H54 (cell line): Measurements from ENCODE around the gene CACNA2D3.

ENCODE experiments used
- DNase-seq: peaks from one replicate; pipeline ENCODE4 v3.0.0; 2011; ENCODE audit warnings: low spot score, mixed read lengths; ENCODE audit not compliant: insufficient read length
- FAIRE-seq: peaks from 3 replicates; lab custom pipeline; 2011; peaks lifted over from hg19 to GRCh38; lab: Jason Lieb, UNC
- POLR2A ChIP-seq: IDR thresholded peaks from 2 replicates; pipeline ENCODE4 v1.6.1; 2011; ENCODE audit warnings: low read depth, mild to moderate bottlenecking, low read length

CACNA2D3 gene

DNA sequence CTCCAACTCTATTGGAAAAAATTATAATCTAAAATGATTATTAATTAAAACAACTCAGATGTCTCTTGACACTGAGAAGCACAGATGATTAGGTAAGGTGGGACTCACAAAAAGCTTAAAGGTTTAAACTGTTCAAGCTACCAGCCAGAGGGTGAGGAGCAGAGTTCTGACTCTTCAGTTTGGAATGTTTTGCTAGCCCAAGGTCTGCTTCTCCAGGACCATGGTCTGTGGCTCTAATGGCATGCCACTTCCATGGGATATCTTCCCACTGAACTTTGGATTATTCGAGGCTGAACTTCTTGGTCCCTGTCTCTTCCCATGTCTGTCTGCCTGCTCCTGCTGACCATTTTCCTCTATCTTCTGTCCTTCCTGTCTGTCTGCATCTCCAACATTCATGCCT is 49.2 kb downstream of the CACNA2D3 start:
- TF ChIP-seq POLR2A, result no peak

DNA sequence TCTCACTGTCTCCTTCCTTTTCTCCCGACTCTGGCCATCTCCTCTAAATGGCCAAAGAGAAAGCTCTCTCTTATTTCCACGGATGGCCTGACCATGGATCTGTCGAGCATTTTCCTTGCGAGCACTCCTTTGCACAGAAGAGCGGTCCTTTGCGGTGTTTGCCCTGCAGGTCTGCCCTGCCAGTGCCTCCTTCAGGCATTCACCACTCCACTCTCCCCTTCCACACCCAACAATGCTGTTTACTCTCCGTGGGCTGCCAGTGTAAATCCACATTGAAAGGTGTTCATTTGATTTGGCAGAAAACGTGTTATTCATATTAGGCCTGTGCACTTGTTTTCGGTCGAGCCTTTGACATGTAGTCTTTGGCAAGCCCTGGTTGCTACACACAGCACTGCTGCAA is 49.6 kb downstream of the CACNA2D3 start:
- TF ChIP-seq POLR2A, result no peak
- DNase-seq (no peak), FAIRE-seq (no peak)

More for the DNA sequence above, 49.2 kb downstream of the CACNA2D3 start:
- FAIRE-seq, result no peak
- no peak for DNase-seq

DNA sequence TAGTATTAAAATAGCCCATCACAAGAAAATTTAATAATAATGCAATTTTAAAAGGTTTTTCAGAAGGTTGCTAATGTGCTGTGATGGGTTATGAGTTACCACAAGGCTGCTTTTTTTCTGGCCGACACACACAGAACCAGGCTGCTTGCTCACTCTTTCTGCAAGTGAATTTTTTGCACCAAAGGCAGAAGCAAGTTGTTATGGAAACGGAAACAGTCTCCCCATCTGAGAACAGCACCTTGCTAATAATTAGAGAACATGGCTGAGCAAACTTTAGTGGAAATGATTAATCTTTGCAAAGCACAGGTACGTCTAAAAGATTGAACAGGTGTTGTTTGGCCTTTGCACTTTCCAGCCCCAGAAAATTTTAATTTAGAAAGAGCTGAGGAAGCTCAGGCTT is 51.0 kb downstream of the CACNA2D3 start:
- DNase-seq (no peak), FAIRE-seq (no peak)
- no peak for TF ChIP-seq POLR2A

DNA sequence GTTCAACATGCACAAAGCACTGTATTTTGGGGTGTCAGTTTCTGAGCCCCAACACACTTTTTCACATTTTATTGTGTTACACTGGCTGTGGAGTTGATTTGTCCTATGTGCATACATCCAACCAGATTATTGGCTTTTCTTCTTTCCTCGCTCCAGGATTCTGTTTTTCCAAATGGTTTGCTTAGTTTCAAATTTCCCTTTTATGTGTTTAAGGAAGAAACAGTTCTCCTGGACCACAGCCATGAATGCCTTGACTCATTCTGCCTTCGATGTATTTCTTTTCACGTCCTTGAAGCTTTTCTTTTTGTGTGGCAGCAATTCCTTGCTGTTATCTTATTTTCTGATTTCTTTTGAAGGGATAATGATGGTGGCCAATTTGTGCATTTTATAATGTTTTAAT is 53.8 kb downstream of the CACNA2D3 start:
- DNase-seq (no peak), FAIRE-seq (no peak)
- no peak for TF ChIP-seq POLR2A

DNA sequence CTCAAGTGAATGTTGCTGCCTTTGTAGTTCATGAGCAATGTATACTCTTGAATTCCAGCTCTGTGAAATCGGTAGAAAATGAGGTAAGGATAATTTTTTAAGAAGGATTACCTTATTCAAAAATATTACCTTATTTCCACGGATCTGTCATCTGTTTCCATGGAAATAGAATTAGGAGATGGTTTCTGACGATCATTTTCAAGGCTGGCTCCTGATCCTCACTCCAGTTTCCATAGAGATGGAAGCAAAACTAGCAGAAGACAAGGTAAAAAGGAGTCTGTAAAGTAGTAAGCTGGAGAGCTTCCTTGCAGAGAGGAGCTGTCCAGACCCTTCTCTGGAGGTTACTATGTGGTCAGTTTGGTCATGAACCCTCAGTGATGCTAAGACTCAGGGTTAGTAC is 55.5 kb downstream of the CACNA2D3 start:
- no peak for TF ChIP-seq POLR2A
- FAIRE-seq (no peak), DNase-seq (no peak)

DNA sequence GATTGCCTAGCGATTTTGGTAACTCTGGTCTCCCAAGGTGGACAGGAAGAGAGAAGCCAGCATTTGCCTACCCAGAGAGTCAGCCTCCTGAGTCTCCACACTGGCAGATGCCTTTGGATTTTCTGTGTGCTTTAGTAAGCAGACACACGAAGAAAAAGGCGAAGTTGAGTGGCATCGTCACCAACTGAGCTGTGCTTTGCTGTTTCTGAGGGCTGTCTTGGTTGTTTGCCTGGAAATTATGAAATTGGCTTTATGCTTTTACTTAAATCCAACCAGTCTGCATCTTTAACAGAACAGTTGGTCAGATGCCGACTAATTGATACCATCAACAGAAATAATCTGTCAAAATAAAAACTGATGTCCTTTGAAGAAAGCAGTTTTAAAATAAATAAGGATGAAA is 56.0 kb downstream of the CACNA2D3 start:
- no peak for TF ChIP-seq POLR2A
- FAIRE-seq (no peak), DNase-seq (no peak)

DNA sequence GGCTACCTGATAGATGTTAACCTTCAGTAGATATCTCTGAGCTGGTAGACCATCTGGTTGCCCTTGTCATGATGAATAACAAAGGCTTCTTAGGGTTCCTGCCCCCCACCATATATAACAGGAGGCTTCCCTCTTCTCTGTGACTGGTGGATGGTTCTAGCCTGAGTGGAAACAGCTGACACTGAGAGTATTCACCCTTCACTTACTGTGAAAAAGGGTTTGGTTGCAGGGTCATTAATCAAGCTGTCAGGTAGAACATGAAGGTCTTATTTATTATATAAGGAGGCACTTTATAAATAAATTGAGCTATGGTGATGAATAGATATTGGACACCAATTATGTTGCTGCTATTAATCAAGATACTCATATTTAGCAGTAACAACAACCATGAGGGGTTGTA is 58.6 kb downstream of the CACNA2D3 start:
- no peak for DNase-seq
- TF ChIP-seq POLR2A, result no peak
- FAIRE-seq, result no peak

DNA sequence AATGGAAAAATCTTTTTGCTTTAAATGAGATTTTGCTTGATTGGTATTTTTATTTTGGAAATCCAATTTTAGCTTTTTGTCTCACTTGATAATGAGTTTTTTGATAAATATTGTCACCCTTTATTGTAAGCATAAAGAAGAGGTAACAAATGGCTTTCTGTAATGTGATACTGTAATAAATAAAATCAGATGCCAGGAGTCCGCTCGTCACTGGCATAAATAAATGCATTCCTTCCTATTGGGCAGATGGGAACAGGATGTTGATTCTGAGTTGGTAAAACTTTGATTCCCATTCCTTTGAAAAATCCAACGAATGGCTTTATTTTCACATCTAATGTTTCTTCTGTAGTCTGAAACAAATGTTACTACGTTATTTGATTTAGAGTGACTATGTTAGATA is 59.9 kb downstream of the CACNA2D3 start:
- no peak for FAIRE-seq
- no peak for TF ChIP-seq POLR2A
- no peak for DNase-seq

DNA sequence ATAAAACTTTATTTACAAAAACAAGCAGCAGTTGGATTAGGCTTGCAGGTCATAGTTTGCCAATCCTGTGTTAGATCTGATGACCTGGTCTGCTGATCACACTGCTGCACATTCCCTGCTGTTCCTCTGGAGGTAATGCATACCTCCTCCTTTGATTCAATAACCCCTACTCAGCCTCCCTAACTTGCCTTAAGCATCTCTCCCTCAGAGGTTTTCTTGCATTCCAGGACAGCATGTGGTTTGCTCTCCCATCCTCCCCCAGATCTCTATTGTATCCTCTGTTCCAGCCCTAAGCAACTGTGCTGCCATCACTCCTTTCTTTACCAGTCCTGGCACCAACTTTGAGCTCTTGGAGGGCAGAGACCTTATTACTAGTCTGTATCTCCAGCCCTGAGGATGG is 63.4 kb downstream of the CACNA2D3 start:
- FAIRE-seq (no peak), DNase-seq (no peak)
- TF ChIP-seq POLR2A, result no peak

DNA sequence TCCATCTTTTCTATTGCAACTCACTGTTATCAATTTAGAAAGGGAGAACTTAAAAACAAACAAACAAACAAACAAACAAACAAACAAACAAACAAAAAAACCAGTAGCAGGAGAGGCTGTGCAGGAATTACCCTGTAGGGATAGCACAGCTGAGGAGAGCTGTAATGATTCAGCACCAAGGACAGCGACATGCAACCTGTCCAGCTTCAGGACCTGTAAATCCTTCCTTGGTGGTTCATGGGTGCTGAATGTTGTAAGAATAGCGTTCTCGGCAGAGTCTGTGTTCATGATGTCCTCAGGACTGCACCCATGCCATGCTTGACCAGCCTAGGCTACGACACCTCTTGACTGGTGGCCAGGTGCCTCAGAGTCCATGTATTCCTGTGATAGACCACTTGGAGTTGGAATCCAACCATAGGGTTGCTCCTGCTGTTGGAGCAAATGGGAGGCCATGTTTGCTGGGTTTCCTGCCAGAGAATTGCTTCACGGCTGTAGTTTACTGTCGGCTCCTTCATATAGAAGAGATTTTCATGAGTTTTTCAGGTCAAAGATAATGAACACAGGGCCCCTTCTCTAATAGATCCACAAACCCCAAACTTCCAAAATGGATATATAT is 65.9 kb downstream of the CACNA2D3 start:
- DNase-seq, result peak; percentile 42
- no peak for FAIRE-seq
- no peak for TF ChIP-seq POLR2A

DNA sequence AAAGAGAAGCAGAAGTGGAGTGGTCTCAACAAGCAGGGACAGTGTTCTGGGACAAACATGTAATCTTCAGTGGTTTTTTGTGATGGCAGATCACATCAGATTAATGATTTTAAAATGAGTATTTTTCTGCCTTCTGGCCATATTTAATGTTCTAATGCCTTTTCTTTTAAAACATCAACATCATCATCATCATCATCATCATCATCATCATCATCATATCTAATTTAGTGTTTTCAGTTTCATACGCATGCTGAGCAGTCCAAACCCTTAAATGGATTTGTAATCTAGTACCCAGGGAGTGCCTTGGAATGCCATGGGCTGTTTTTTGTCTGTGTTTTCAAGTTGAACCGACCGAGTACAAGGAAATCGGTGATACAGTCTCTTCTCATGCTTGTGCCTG is 68.9 kb downstream of the CACNA2D3 start:
- DNase-seq (no peak), FAIRE-seq (no peak)
- no peak for TF ChIP-seq POLR2A

DNA sequence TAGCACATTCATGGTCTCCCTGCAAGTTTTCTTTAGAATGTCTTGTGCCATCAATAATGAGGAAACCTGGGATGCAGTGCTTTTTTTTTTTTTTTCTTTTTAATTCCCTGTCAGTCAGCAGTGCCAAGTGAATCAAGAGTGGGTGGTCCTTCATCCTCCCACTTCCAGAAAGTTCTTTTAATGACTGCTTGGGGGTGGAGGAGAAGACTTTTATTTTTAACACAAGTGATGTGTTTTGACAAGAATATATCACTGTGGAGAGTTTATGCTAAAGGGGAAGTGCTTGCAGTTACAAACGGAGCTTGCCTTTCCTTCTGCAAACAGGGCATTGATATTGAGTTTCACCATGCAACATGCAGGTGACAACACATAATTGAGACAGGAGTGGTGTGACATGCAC is 69.7 kb downstream of the CACNA2D3 start:
- FAIRE-seq (no peak), DNase-seq (no peak)
- no peak for TF ChIP-seq POLR2A

DNA sequence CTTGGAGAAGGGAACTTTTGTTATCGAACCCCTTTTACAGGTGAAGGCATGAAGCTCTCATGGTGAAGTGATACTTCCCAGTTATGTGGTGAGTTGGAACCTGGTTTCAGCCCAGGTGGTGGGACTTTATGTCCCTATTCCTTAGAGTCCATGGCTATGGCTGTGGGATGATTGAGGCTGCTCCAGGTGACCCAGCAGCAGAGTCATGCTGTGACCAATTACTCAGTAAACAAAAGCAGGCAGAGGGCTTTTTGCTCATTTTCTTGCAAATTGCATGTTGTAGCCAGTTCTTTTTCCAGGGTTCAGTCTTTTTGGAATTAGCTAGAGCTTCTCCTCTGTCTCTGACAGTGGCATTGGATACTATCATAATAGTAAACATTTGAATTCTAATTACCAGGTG is 70.7 kb downstream of the CACNA2D3 start:
- FAIRE-seq (no peak), DNase-seq (no peak)

DNA sequence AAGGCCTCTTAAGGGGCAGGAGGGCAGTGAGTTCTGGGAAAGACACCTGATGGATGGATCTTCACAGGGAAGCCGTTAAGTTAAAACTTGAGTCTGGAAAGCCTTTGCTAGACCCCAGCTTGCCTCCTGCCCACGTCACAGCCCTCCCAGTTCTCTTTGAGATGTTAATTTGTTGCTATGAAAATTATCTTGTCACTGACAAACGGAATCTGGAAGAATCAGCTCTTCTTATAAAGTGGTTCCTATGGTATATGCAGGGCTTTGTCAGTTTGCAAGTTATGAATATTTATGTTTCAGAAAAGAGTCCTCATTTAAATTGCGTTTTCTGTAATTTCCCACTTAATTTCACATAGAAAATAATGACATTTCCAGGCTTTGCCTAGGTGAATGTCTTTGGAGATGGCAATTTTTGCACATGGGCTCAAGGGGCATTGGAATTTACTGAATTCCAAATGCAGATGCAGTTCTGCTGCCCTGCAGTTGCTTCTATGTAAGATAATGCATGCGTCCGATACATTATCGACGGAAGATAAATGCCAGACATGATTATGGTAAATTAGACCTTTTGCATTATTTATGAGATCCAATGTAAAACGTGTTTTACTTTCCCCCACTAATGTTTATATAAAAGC is 74.1 kb downstream of the CACNA2D3 start:
- TF ChIP-seq POLR2A, result no peak
- DNase-seq (no peak), FAIRE-seq (no peak)

More for the DNA sequence above, 70.7 kb downstream of the CACNA2D3 start:
- no peak for TF ChIP-seq POLR2A

DNA sequence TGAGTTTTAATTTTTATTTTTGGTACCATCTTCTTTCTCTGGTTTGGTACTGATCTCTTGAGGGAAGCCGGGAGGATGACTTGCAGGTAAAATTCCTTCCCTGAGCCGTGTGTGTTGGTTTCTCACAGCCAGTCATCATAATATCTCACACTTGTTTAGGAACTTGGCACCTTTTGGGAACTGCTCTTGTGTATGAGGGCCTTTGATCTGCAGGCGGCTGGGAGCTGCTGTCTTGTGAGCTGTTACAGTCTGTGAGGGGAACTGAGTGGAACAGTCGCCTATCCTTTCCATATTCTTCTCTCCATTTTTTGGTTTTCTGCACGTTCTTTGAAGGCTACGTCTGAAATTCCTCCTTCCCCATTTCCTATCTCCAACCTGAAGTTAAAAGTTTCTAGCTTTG is 75.2 kb downstream of the CACNA2D3 start:
- TF ChIP-seq POLR2A, result no peak
- FAIRE-seq (no peak), DNase-seq (no peak)

DNA sequence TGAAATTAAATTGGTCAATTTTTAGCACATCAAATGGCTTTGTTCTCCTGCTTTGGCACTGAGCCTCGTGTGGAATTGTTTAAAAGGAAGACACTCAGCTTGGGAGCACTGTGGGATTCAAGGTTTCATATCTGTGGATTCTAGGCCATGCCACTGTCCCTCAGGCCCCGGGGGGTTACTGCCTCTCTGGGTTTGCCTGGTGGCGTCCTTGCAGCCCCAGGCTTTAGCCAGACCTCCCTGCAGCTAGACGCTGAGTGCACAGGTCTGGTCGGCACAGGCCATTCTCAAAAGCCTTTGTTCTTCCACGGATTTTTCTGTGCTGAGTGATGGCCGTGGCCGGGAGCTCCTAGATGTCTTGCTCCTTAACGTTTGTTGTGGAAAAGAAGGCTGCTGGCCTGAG is 76.2 kb downstream of the CACNA2D3 start:
- no peak for FAIRE-seq
- no peak for TF ChIP-seq POLR2A
- no peak for DNase-seq
